HG03565 (cell line): ENCODE measurements around the gene LGI2.

Source experiments
- ATAC-seq: cut with Tn5 transposase; IDR thresholded peaks from one replicate; pipeline ENCODE4 v1.9.1; 2021; ENCODE audit warnings: mild to moderate bottlenecking, moderate library complexity; ENCODE audit not compliant: unreplicated experiment

Gene LGI2

GRCh38 chr4:24999392-25000089 lies 31.2 kb downstream of the LGI2 start:
- ATAC-seq, result no peak

GRCh38 chr4:24995346-24995919 lies 35.3 kb downstream of the LGI2 start:
- ATAC-seq, result no peak

GRCh38 chr4:24993551-24994080 lies 37.1 kb downstream of the LGI2 start:
- no peak for ATAC-seq

GRCh38 chr4:24992968-24993367 lies 37.8 kb downstream of the LGI2 start:
- ATAC-seq, result no peak

- no peak for ATAC-seq
Observed at GRCh38 chr4:24991015-24991414, 39.7 kb downstream of the LGI2 start.

GRCh38 chr4:24989327-24989726 lies 41.4 kb downstream of the LGI2 start:
- ATAC-seq, result no peak

GRCh38 chr4:24988776-24989175 lies 42.0 kb downstream of the LGI2 start:
- no peak for ATAC-seq

GRCh38 chr4:24984602-24985532 lies 45.9 kb downstream of the LGI2 start:
- ATAC-seq, result no peak

GRCh38 chr4:24980740-24981139 lies 50.0 kb downstream of the LGI2 start:
- ATAC-seq, result no peak

GRCh38 chr4:24980064-24980690 lies 50.6 kb downstream of the LGI2 start:
- no peak for ATAC-seq

- ATAC-seq, result no peak
Observed at GRCh38 chr4:24979554-24979953, 51.2 kb downstream of the LGI2 start.

- ATAC-seq, result no peak
Observed at GRCh38 chr4:24978291-24979075, 52.3 kb downstream of the LGI2 start.

GRCh38 chr4:24975510-24975909 lies 55.2 kb downstream of the LGI2 start:
- no peak for ATAC-seq

GRCh38 chr4:24973747-24974601 lies 56.8 kb downstream of the LGI2 start:
- no peak for ATAC-seq

GRCh38 chr4:24973404-24973746 lies 57.4 kb downstream of the LGI2 start:
- ATAC-seq, result no peak

GRCh38 chr4:24971192-24971591 lies 59.6 kb downstream of the LGI2 start:
- no peak for ATAC-seq

GRCh38 chr4:24970635-24971034 lies 60.1 kb downstream of the LGI2 start:
- ATAC-seq, result no peak

- no peak for ATAC-seq
Observed at GRCh38 chr4:24970191-24970590, 60.6 kb downstream of the LGI2 start.

- no peak for ATAC-seq
Observed at GRCh38 chr4:24969486-24969885, 61.3 kb downstream of the LGI2 start.
